ENCODE measurements around the gene DHRS9. TPM values are rescaled to one million over a fixed set of nuclear protein-coding genes. Genes with fewer than 3 reads are reported as not detected.

The DHRS9 gene
- total RNA-seq, 3 donors from 2014 or later (not counting 1 experiment from before 2014, with no cell fraction given): 2.4 TPM; not detected in 2

GRCh38 chr2:169073963-169074751 lies 4.8 kb downstream of the DHRS9 start:
- Mint-ChIP-seq H3K9me3 (no peaks in the 10 kb centered on the region), H3K4me1 (no peaks in the 10 kb centered on the region), H3K27ac (no peak overlapping the region), H3K27me3 (ENCODE audit: low read depth in 2 of 2) (peaks cover 0 to 7% of the 10 kb centered on the region in 2 donors), H3K4me3 (no peak overlapping the region), H3K36me3 (no peaks in the 10 kb centered on the region)
- DNase-seq: no peak
- Histone ChIP-seq H3K4me1 (ENCODE audit: control insufficient read depth, insufficient read depth, low read length) (no peaks in the 10 kb centered on the region), H3K36me3 (ENCODE audit: control insufficient read depth, insufficient read depth, low read length) (no peaks in the 10 kb centered on the region), H3K4me3 (ENCODE audit: low read length) (no peak overlapping the region), H3K27ac (ENCODE audit: low read length) (no peak overlapping the region), H3K27me3 (ENCODE audit: control insufficient read depth, insufficient read depth, low read length) (no peaks in the 10 kb centered on the region), H3K9me3 (ENCODE audit: control insufficient read depth, insufficient read depth, low read length) (no peaks in the 10 kb centered on the region)
- 85% methylated on average over 8 of the region's 9 CpGs for WGBS (ENCODE audit: insufficient coverage)
- ATAC-seq: no peak
- no peak for TF ChIP-seq CTCF (IDR thresholded peaks at IDR 0.05)
- intact Hi-C loops (cut with micrococcal nuclease): no loop called here

GRCh38 chr2:169077674-169078240 lies 8.4 kb downstream of the DHRS9 start:
- Mint-ChIP-seq H3K9me3 (no peaks in the 10 kb centered on the region), H3K4me1 (no peaks in the 10 kb centered on the region), H3K4me3 (no peak overlapping the region), H3K36me3 (no peaks in the 10 kb centered on the region), H3K27me3 (ENCODE audit: low read depth in 2 of 2) (no peaks in the 10 kb centered on the region), H3K27ac (no peak overlapping the region)
- TF ChIP-seq CTCF (IDR thresholded peaks at IDR 0.05): no peak
- H3K27ac ChIP-seq (ENCODE audit: low read length): no peak overlapping the region
- ATAC-seq (no peak), DNase-seq (no peak)
- H3K4me3 ChIP-seq (ENCODE audit: low read length): no peak overlapping the region
- no peaks in the 10 kb centered on the region for H3K36me3 ChIP-seq (ENCODE audit: control insufficient read depth, insufficient read depth, low read length)
- 80% methylated on average over 2 of the region's 2 CpGs for WGBS (ENCODE audit: insufficient coverage)
- H3K27me3 ChIP-seq (ENCODE audit: control insufficient read depth, insufficient read depth, low read length): no peaks in the 10 kb centered on the region
- intact Hi-C loops (cut with micrococcal nuclease): no loop called here
- peaks cover 2% of the 10 kb centered on the region for H3K4me1 ChIP-seq (ENCODE audit: control insufficient read depth, insufficient read depth, low read length)
- no peaks in the 10 kb centered on the region for H3K9me3 ChIP-seq (ENCODE audit: control insufficient read depth, insufficient read depth, low read length)

- peak in 1 of 3 donors; percentile 61 for ATAC-seq
- Mint-ChIP-seq H3K9me3 (no peaks in the 10 kb centered on the region), H3K27ac (no peak overlapping the region), H3K4me3 (no peak overlapping the region), H3K36me3 (peaks cover 11% of the 10 kb centered on the region), H3K27me3 (ENCODE audit: low read depth in 2 of 2) (peaks cover 0 to under 1% of the 10 kb centered on the region in 2 donors), H3K4me1 (no peaks in the 10 kb centered on the region)
- no peaks in the 10 kb centered on the region for H3K36me3 ChIP-seq (ENCODE audit: control insufficient read depth, insufficient read depth, low read length)
- H3K9me3 ChIP-seq (ENCODE audit: control insufficient read depth, insufficient read depth, low read length): no peaks in the 10 kb centered on the region
- intact Hi-C loops (cut with micrococcal nuclease): no loop called here
- no peak for TF ChIP-seq CTCF (IDR thresholded peaks at IDR 0.05)
- H3K27me3 ChIP-seq (ENCODE audit: control insufficient read depth, insufficient read depth, low read length): no peaks in the 10 kb centered on the region
- DNase-seq: no peak
- H3K4me3 ChIP-seq (ENCODE audit: low read length): no peak overlapping the region
- 64% methylated on average over 2 of the region's 2 CpGs for WGBS (ENCODE audit: insufficient coverage)
- H3K4me1 ChIP-seq (ENCODE audit: control insufficient read depth, insufficient read depth, low read length): peaks cover 2% of the 10 kb centered on the region
- H3K27ac ChIP-seq (ENCODE audit: low read length): no peak overlapping the region
Measured at GRCh38 chr2:169080250-169081069, 11.1 kb downstream of the DHRS9 start.

Measured in natural killer cell (primary cell).